ENCODE measurements around the gene USP10. TPM values are rescaled to one million over a fixed set of nuclear protein-coding genes. Genes with fewer than 3 reads are reported as not detected.

USP10 gene
- total RNA-seq, 4 donors from 2014 or later = 61.1 to 103 (median 74.4) TPM

- peak in 1 of 2 donors; percentile 9 for ATAC-seq
These were observed 25.8 kb downstream of the USP10 start for GRCh38 chr16:84725481-84726078.

GRCh38 chr16:84726079-84726668, 26.4 kb downstream of the USP10 start:
- H3K4me1 ChIP-seq = peaks cover 44 to 45% of the 10 kb centered on the region in 2 donors
- H3K9me3 ChIP-seq = no peaks in the 10 kb centered on the region
- TF ChIP-seq CTCF (IDR thresholded peaks at IDR 0.05 in 4 of 5, conservative IDR thresholded peaks at IDR 0.05 in 1 of 5) = peak; percentile 87 to 94 (median 90)
- no peak for TF ChIP-seq POLR2A (IDR thresholded peaks at IDR 0.05)
- DNase-seq (peak; percentile 66 to 81), ATAC-seq (peak; percentile 56 to 78)
- no peak overlapping the region for H3K4me3 ChIP-seq
- intact Hi-C loops (cut with DNase I; ENCODE audit: low total_unique reads) = loop anchor here (1.0 to 2.0 kb wide), 3 partner anchors 54 to 221 kb away; partner anchors contain the start of gene MEAK7
- no peaks in the 10 kb centered on the region for H3K36me3 ChIP-seq
- H3K27ac ChIP-seq = peak overlapping the region in 1 of 4 donors; percentile 1
- H3K27me3 ChIP-seq = no peaks in the 10 kb centered on the region
- in situ Hi-C loops (cut with MboI; ENCODE audit: low sequenced_read_pairs in 4 of 4) = loop anchor here (5.0 to 10.0 kb wide), 6 partner anchors 49 to 214 kb away; partner anchors contain the start of gene COTL1 (in 1 of the 4)

More at GRCh38 chr16:84725481-84726078, 25.8 kb downstream of the USP10 start:
- Histone ChIP-seq H3K27ac (no peak overlapping the region), H3K36me3 (no peaks in the 10 kb centered on the region), H3K9me3 (no peaks in the 10 kb centered on the region), H3K4me3 (no peak overlapping the region), H3K4me1 (peaks cover 40 to 41% of the 10 kb centered on the region in 2 donors), H3K27me3 (no peaks in the 10 kb centered on the region)
- DNase-seq = no peak
- intact Hi-C loops (cut with DNase I; ENCODE audit: low total_unique reads) (loop anchor here (1.0 to 2.0 kb wide), 3 partner anchors 53 to 221 kb away; partner anchors contain the start of gene MEAK7), in situ Hi-C loops (cut with MboI; ENCODE audit: low sequenced_read_pairs in 4 of 4) (loop anchor here (5.0 to 10.0 kb wide), 6 partner anchors 48 to 213 kb away; partner anchors contain the start of gene COTL1 (in 1 of the 4))
- no peak for TF ChIP-seq CTCF (IDR thresholded peaks at IDR 0.05 in 4 of 5, conservative IDR thresholded peaks at IDR 0.05 in 1 of 5)

- no peaks in the 10 kb centered on the region for H3K27me3 ChIP-seq
- H3K27ac ChIP-seq = peak overlapping the region in 1 of 4 donors; percentile 1
- intact Hi-C loops (cut with DNase I; ENCODE audit: low total_unique reads) (loop anchor here (1.0 to 2.0 kb wide), 3 partner anchors 55 to 222 kb away; partner anchors contain the start of gene MEAK7), in situ Hi-C loops (cut with MboI; ENCODE audit: low sequenced_read_pairs in 4 of 4) (loop anchor here (5.0 to 10.0 kb wide), 6 partner anchors 50 to 215 kb away; partner anchors contain the start of gene COTL1 (in 1 of the 4))
- no peak for ATAC-seq
- TF ChIP-seq CTCF (IDR thresholded peaks at IDR 0.05 in 4 of 5, conservative IDR thresholded peaks at IDR 0.05 in 1 of 5) = no peak
- no peak for TF ChIP-seq POLR2A (IDR thresholded peaks at IDR 0.05)
- no peaks in the 10 kb centered on the region for H3K36me3 ChIP-seq
- peak in 1 of 2 donors; percentile 14 for DNase-seq
- H3K4me1 ChIP-seq = peaks cover 44 to 47% of the 10 kb centered on the region in 2 donors
- H3K4me3 ChIP-seq = no peak overlapping the region
- H3K9me3 ChIP-seq = no peaks in the 10 kb centered on the region
These were observed 27.1 kb downstream of the USP10 start for GRCh38 chr16:84726669-84727467.

GRCh38 chr16:84728853-84729424, 29.1 kb downstream of the USP10 start:
- Histone ChIP-seq H3K9me3 (no peaks in the 10 kb centered on the region), H3K27ac (peak overlapping the region in 2 of 4 donors; percentile 72 to 80), H3K4me1 (peaks cover 33 to 48% of the 10 kb centered on the region in 2 donors), H3K36me3 (no peaks in the 10 kb centered on the region), H3K4me3 (no peak overlapping the region), H3K27me3 (no peaks in the 10 kb centered on the region)
- no peak for ATAC-seq
- no peak for DNase-seq
- intact Hi-C loops (cut with DNase I; ENCODE audit: low total_unique reads) (no loop called here), in situ Hi-C loops (cut with MboI; ENCODE audit: low sequenced_read_pairs in 4 of 4) (loop anchor here (5.0 to 10.0 kb wide), 6 partner anchors 52 to 217 kb away; partner anchors contain the start of gene COTL1 (in 1 of the 4))
- TF ChIP-seq CTCF (IDR thresholded peaks at IDR 0.05 in 4 of 5, conservative IDR thresholded peaks at IDR 0.05 in 1 of 5) (no peak), POLR2A (IDR thresholded peaks at IDR 0.05) (no peak)
